Heart right ventricle (tissue), 16 donors: ENCODE results near the gene TRIM46. TPM values are rescaled to one million over a fixed set of nuclear protein-coding genes. Genes with fewer than 3 reads are reported as not detected.

Experiments
- ATAC-seq, 8 donors: fragments of 200-7000 bp; cut with Tn5 transposase; one replicate each; pipeline ENCODE4 v1.9.1; 2020; ENCODE audit warnings: mild to moderate bottlenecking in 8 of 8, moderate library complexity in 8 of 8, moderate number of reproducible peaks in 1 of 8
- DNase-seq, 2 donors: peaks; one replicate each; pipeline ENCODE4 v3.0.0-alpha.2; 2020
- H3K27ac ChIP-seq, 10 donors: fragments of 200-600 bp; sonication (generic) in 2 of 10; one replicate each; pipeline versions ENCODE4 v1.5.0 to v1.8.0; 2020 to 2022; ENCODE audit warnings: mild to moderate bottlenecking in 3 of 10
- H3K27me3 ChIP-seq, 7 donors: fragments of 200-600 bp; one replicate each; pipeline ENCODE4 v1.8.0; 2021 to 2022; ENCODE audit warnings: mild to moderate bottlenecking in 2 of 7
- H3K36me3 ChIP-seq, 9 donors: fragments of 200-600 bp; sonication (generic) in 1 of 9; one replicate each; pipeline versions ENCODE4 v1.5.0 to v1.8.0; 2020 to 2022; ENCODE audit warnings: mild to moderate bottlenecking in 2 of 9
- H3K4me1 ChIP-seq, 9 donors: fragments of 200-600 bp; sonication (generic) in 1 of 9; one replicate each; pipeline versions ENCODE4 v1.5.0 to v1.8.0; 2020 to 2022; ENCODE audit warnings: mild to moderate bottlenecking in 4 of 9
- H3K4me3 ChIP-seq, 10 donors: fragments of 200-600 bp; sonication (generic) in 2 of 10; one replicate each; pipeline versions ENCODE4 v1.5.0 to v1.8.0; 2020 to 2022; ENCODE audit warnings: mild to moderate bottlenecking in 7 of 10, moderate library complexity in 2 of 10
- H3K9me3 ChIP-seq, 11 donors: fragments of 200-600 bp in 10 of 11; sonication (generic) in 2 of 11; one replicate each; pipeline versions ENCODE4 v1.5.0 to v1.8.0; 2013 to 2022; ENCODE audit warnings: mild to moderate bottlenecking in 2 of 11, control low read depth in 1 of 11, moderate library complexity in 1 of 11
- CTCF ChIP-seq, 9 donors: fragments of 200-600 bp; sonication (generic) in 2 of 9; IDR thresholded peaks; one replicate each; pipeline versions ENCODE4 v1.5.0 to v1.8.0; 2021 to 2022; ENCODE audit warnings: antibody characterized with exemption in 9 of 9, mild to moderate bottlenecking in 5 of 9, moderate library complexity in 1 of 9
- whole genome bisulfite sequencing, 2 donors: extraction: QIAGEN DNeasy Blood & Tissue Kit; methylation state at CpG; one replicate each; pipeline ENCODE4 v1.1.7; 2013; ENCODE audit warnings: inconsistent platforms in 1 of 2; 5-methylcytosine and 5-hydroxymethylcytosine counted together
- intact Hi-C, 10 donors: fragments of 100-400 bp; cut with DNase I; formaldehyde crosslinking; loops; one replicate each; pipeline versions ENCODE4 v1.11.1 to v1.14.2; 2022
- polyA plus RNA-seq, 2 donors: library from polyadenylated mRNA; stranded (reverse); fragments of 200-250 nt; gene quantifications; one replicate each; pipeline ENCODE4 v1.2.3, GENCODE V29; 2013
- total RNA-seq, 10 donors: library from RNA; stranded (reverse); fragmentation: NEBNext Ultra II Directional in 3 of 10; extraction: Animal tissue kit (Norgen Biotek cat#: 25700) in 3 of 10; gene quantifications; one replicate each; pipeline versions ENCODE4 v1.2.1 to v1.2.4, GENCODE V29; 2021 to 2023
- donor health status: Arrhythmogenic right ventricular cardiomyopathy.
- donor health status: ischemic (EF 13 %, LVEDD 7.1; RV severe dilation, severe dysfunction).
- donor health status: healthy with polysubstance abuse.
- donor health status: DM: no; HTN: yes; CAD: no.
- donor health status: DM: no; HTN: no; CAD: no.
- donor health status: ischemic (EF 25% LVEDD 6.9; RV normal size, moderate dysfunction).
- donor health status: ischemic (EF 25% LVEDD 5.7; RV mildly dilated, moderate dysfunction).
- donor health status: healthy.
- donor health status: DM: yes; HTN: yes; CAD: no.
- donor health status: Ischemic cardiomyopathy.
- donor health status: ischemic (EF 35%, LVEDD 5.7; RV mildly dilated, moderate dysfunction).
- donor health status: nonischemic (EF 11% LVEDD 7.7; RV severe dilation, severe dysfunction).
- donor health status: DM: yes; HTN: yes; CAD: no.
- donor health status: PGD.
- donor health status: ischemic (EF 29% LVEDD 5.4; RV normal size, mild dysfunction).
- donor health status: nonischemic (EF 23%, LVEDD 6.1; RV moderate dilation, normal function).

TRIM46 gene
- total and polyA plus RNA-seq, 12 donors: 0.04 to 0.35 (median 0.09) TPM; not detected in 8

GRCh38 chr1:155137154-155137949 is 36.3 kb upstream of the TRIM46 start:
- intact Hi-C loops: loop anchor here in 2 of 10 donors (5.0 kb wide), 2 partner anchors 35 to 50 kb away; partner anchors contain the start of genes KRTCAP2 (in 1 of the 2) and TRIM46 (in 1 of the 2)
- H3K4me3 ChIP-seq: peak overlapping the region in 6 of 10 donors; percentile 65 to 76 (median 68)
- H3K4me1 ChIP-seq: peaks cover 8 to 74% (median 59%) of the 10 kb centered on the region in 9 donors
- H3K9me3 ChIP-seq: no peaks in the 10 kb centered on the region
- no peak for ATAC-seq
- peak overlapping the region in 8 of 10 donors; percentile 90 to 100 (median 99) for H3K27ac ChIP-seq
- 76 to 79% methylated on average over 6 of the region's 6 CpGs for WGBS, 2 donors
- DNase-seq: no peak
- no peak for TF ChIP-seq CTCF (IDR thresholded peaks at IDR 0.05)
- no peaks in the 10 kb centered on the region for H3K27me3 ChIP-seq
- H3K36me3 ChIP-seq: peaks cover 0 to 48% (median 17%) of the 10 kb centered on the region in 9 donors

DNA sequence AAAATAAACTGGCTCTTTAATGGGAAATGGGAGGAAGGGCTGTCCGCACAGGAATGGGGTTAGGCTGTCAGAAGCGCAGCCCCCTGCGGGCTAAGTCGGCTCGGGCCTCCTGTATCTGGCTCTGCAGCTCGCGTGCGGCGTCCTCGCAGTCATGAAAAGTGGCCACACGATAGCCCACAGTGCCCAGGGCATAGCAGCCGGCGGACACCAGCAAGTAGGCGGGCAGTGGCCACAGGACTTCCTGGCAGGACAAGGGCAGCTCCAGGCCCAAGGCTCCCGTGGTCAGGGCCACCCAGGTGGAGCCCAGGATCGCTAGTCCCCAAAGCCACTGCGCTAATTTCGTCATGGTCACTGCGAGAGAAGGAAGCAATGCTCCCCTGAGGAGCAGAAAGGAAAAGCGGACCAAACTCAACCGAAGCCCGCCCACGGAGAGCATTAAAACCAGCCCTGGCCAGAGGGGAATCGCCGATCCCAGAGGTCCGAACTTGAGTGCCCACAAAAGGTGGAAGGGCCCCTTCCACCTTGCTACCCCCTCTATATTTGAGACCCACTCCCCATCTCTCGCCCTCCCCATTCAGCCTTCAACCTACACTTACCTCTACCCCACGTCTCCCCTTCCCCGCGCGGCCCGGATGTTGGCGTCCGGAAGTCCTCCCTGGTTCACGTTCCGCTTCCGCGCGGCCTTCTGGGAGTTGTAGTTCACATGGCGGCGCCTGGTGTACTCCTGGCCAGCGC is 33.6 kb upstream of the TRIM46 start, which contains the start of gene DPM3:
TSS of gene DPM3 (minus strand) at position 637 of the 735 bp plus-strand sequence. CDS start at position 346, 291 bp downstream.
- peak; percentile 65 to 84 (median 78) for ATAC-seq
- Histone ChIP-seq H3K9me3 (no peaks in the 10 kb centered on the region), H3K27me3 (no peaks in the 10 kb centered on the region), H3K4me1 (peaks cover 4 to 46% (median 32%) of the 10 kb centered on the region in 9 donors), H3K27ac (peak within 1 kb of the TSS; percentile 66 to 96 (median 92)), H3K4me3 (peak within 1 kb of the TSS; percentile 52 to 95 (median 84)), H3K36me3 (peaks cover 0 to 22% (median 0%) of the 10 kb centered on the region in 9 donors)
- intact Hi-C loops: loop anchor here in 2 of 10 donors (5.0 kb wide), 2 partner anchors 32 to 53 kb away; partner anchors contain the start of genes KRTCAP2 (in 1 of the 2) and TRIM46 (in 1 of the 2)
- WGBS, 2 donors: 0 to 1% methylated on average over 42 of the region's 42 CpGs
- peak in 1 of 9 donors; percentile 6 for TF ChIP-seq CTCF (IDR thresholded peaks at IDR 0.05)
- peak; percentile 90 to 92 for DNase-seq

DNA sequence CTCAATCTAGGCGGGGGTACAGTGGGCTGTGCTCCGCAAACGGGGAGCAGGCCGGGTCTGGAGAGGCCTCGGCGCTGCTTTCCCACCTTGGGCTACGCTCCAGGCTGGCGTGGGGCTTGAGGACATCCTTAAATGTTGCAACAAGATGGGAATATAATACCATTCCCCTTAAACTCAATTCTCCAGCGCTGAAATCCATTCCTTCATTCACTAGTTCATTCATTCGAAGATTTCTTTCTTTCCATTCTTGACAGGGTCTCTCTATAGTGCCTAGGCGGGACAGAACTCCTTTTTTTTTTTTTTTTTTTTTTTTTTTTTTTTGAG is 33.1 kb upstream of the TRIM46 start:
- WGBS, 2 donors: 6 to 7% methylated on average over 11 of the region's 11 CpGs
- Histone ChIP-seq H3K27me3 (no peaks in the 10 kb centered on the region), H3K36me3 (peaks cover 0 to 22% (median 0%) of the 10 kb centered on the region in 9 donors), H3K4me1 (peaks cover 4 to 43% (median 28%) of the 10 kb centered on the region in 9 donors), H3K4me3 (peak overlapping the region in 9 of 10 donors; percentile 63 to 95 (median 84)), H3K9me3 (no peaks in the 10 kb centered on the region), H3K27ac (peak overlapping the region in 9 of 10 donors; percentile 87 to 96 (median 93))
- TF ChIP-seq CTCF (IDR thresholded peaks at IDR 0.05): no peak
- ATAC-seq (no peak), DNase-seq (no peak)
- intact Hi-C loops: no loop called here

- ATAC-seq (no peak), DNase-seq (no peak)
- Histone ChIP-seq H3K4me1 (peaks cover 3 to 35% (median 25%) of the 10 kb centered on the region in 9 donors), H3K36me3 (peaks cover 0 to 22% (median 0%) of the 10 kb centered on the region in 9 donors), H3K27ac (no peak overlapping the region), H3K27me3 (no peaks in the 10 kb centered on the region), H3K9me3 (no peaks in the 10 kb centered on the region), H3K4me3 (no peak overlapping the region)
- 82 to 90% methylated on average over 7 of the region's 7 CpGs for whole genome bisulfite sequencing, 2 donors
- TF ChIP-seq CTCF (IDR thresholded peaks at IDR 0.05): no peak
- intact Hi-C loops: no loop called here
Measured at GRCh38 chr1:155141749-155142148, 31.9 kb upstream of the TRIM46 start.
